Esophagus muscularis mucosa (tissue), 4 donors: ENCODE measurements around the gene AVPR1A. TPM values are rescaled to one million over a fixed set of nuclear protein-coding genes. Genes with fewer than 3 reads are reported as not detected.

Experiments
- DNase-seq: peaks from one replicate; pipeline ENCODE4 v3.0.0-alpha.2; 2017; ENCODE audit errors: extremely low spot score
- H3K27ac ChIP-seq, 4 donors: fragments of 200-600 bp; sonication (generic); replicated peaks in 1 of 4; 1 replicate in 3 of 4; 2 replicates in 1 of 4; pipeline ENCODE4 v1.5.1; 2016 to 2019; ENCODE audit warnings: mild to moderate bottlenecking in 1 of 4
- H3K27me3 ChIP-seq, 4 donors: fragments of 200-600 bp; sonication (generic); one replicate each; pipeline versions ENCODE4 v1.5.1 to v1.6.0; 2016 to 2019
- H3K36me3 ChIP-seq, 4 donors: fragments of 200-600 bp; sonication (generic); one replicate each; pipeline ENCODE4 v1.5.1; 2016 to 2019
- H3K4me1 ChIP-seq, 4 donors: fragments of 200-600 bp; sonication (generic); one replicate each; pipeline ENCODE4 v1.5.1; 2016 to 2019
- H3K4me3 ChIP-seq, 4 donors: fragments of 200-600 bp; sonication (generic); 1 replicate in 2 of 4; 2 replicates in 2 of 4; pipeline ENCODE4 v1.5.1; 2016 to 2019; ENCODE audit warnings: mild to moderate bottlenecking in 4 of 4, moderate library complexity in 1 of 4
- H3K9me3 ChIP-seq, 4 donors: fragments of 200-600 bp; sonication (generic); 1 replicate in 3 of 4; 2 replicates in 1 of 4; pipeline ENCODE4 v1.5.1; 2016 to 2019
- EP300 ChIP-seq: sonication (generic); formaldehyde crosslinking; IDR thresholded peaks from one replicate; pipeline ENCODE4 v1.6.1; 2017; ENCODE audit warnings: antibody characterized with exemption
- POLR2A ChIP-seq: fragments of 450-650 bp; IDR thresholded peaks from one replicate; pipeline ENCODE4 v1.6.1; 2017; ENCODE audit warnings: antibody characterized with exemption, moderate library complexity, mild to moderate bottlenecking, low read depth
- POLR2AphosphoS5 ChIP-seq, 2 donors: sonication (generic); formaldehyde crosslinking; IDR thresholded peaks; one replicate each; pipeline ENCODE4 v1.6.1; 2017; ENCODE audit warnings: antibody characterized with exemption in 2 of 2
- WGBS: methylation state at CpG from one replicate; pipeline ENCODE4 v1.1.5; 2018; 5-methylcytosine and 5-hydroxymethylcytosine counted together
- intact Hi-C: fragments of 100-400 bp; cut with DNase I; formaldehyde crosslinking; loops from one replicate; pipeline ENCODE4 v1.15.1; 2023
- total RNA-seq, 4 donors: library from RNA; depleted of rRNA; stranded (reverse); fragments of >200 nt; gene quantifications; one replicate each; pipeline versions ENCODE4 v1.1.0 to v1.2.1, GENCODE V29; 2016
- TF ChIP-seq, protein P1 (sequence below), 3 experiments: fragments of 200-600 bp in 2 of 3; fragments of 450-650 bp in 1 of 3; sonication (generic) in 2 of 3; IDR thresholded peaks; one replicate each; pipeline ENCODE4 v1.5.1; 2017 to 2019; ENCODE audit warnings: antibody characterized with exemption in 3 of 3, mild to moderate bottlenecking in 2 of 3, moderate library complexity in 1 of 3

Gene AVPR1A
- total RNA-seq, 4 donors from 2014 or later = 1.2 to 12.9 (median 8.0) TPM

DNA sequence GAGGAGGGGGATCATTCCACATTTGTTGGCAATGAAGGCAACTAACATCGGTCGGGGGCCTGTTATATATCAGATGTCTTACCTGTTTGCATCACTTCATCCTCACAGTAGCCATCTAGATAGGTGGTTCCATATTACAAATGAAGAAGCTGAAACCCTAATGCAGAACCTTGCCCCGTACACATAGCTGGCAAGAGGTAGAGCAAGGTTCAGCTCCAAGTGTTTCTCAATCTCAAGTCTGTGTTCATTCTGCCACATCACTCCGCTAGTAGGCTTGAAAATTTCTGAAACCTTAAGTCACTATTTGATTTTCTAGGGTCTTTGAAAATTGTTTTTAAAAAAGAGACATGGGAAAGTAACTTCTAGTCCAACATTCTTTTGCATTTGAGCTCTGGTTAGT lies 17.0 kb downstream of the AVPR1A start:
- Histone ChIP-seq H3K4me3 (no peak overlapping the region), H3K27me3 (no peaks in the 10 kb centered on the region), H3K27ac (no peak overlapping the region), H3K9me3 (no peaks in the 10 kb centered on the region), H3K4me1 (no peaks in the 10 kb centered on the region), H3K36me3 (no peaks in the 10 kb centered on the region)
- no peak for DNase-seq
- TF ChIP-seq POLR2AphosphoS5 (IDR thresholded peaks at IDR 0.05) = no peak
- TF ChIP-seq, protein P1, sequence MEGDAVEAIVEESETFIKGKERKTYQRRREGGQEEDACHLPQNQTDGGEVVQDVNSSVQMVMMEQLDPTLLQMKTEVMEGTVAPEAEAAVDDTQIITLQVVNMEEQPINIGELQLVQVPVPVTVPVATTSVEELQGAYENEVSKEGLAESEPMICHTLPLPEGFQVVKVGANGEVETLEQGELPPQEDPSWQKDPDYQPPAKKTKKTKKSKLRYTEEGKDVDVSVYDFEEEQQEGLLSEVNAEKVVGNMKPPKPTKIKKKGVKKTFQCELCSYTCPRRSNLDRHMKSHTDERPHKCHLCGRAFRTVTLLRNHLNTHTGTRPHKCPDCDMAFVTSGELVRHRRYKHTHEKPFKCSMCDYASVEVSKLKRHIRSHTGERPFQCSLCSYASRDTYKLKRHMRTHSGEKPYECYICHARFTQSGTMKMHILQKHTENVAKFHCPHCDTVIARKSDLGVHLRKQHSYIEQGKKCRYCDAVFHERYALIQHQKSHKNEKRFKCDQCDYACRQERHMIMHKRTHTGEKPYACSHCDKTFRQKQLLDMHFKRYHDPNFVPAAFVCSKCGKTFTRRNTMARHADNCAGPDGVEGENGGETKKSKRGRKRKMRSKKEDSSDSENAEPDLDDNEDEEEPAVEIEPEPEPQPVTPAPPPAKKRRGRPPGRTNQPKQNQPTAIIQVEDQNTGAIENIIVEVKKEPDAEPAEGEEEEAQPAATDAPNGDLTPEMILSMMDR (IDR thresholded peaks at IDR 0.05) = no peak
- no peak for TF ChIP-seq EP300
- no peak for TF ChIP-seq POLR2A
- 81% methylated on average over 4 of the region's 4 CpGs for WGBS
- intact Hi-C loops = no loop called here

DNA sequence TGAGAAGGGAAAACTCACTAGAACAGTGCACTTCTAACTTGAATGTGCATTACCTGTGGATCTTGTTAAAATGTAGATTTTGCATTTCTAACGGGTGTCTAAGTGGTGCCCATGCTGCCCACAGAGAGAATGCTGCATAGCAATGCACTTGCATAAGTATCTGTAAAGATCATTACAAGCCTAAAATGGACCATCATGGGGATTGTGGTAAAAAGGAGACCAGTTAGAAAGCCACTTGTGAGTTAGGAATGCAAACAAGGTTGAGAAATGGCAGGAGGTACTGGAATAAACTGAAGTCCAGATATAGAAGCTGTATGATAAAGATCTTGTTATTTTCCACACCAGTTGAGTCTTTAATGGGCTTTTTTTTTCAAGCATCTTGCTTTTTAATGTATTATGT lies 18.8 kb downstream of the AVPR1A start:
- TF ChIP-seq POLR2A (no peak), EP300 (no peak), POLR2AphosphoS5 (IDR thresholded peaks at IDR 0.05) (no peak)
- TF ChIP-seq, protein P1 (IDR thresholded peaks at IDR 0.05) = no peak
- H3K27me3 ChIP-seq = no peaks in the 10 kb centered on the region
- H3K36me3 ChIP-seq = no peaks in the 10 kb centered on the region
- no peaks in the 10 kb centered on the region for H3K4me1 ChIP-seq
- intact Hi-C loops = no loop called here
- H3K27ac ChIP-seq = no peak overlapping the region
- H3K4me3 ChIP-seq = no peak overlapping the region
- no peak for DNase-seq
- 50% methylated on average over 1 of the region's 1 CpG for WGBS
- no peaks in the 10 kb centered on the region for H3K9me3 ChIP-seq

DNA sequence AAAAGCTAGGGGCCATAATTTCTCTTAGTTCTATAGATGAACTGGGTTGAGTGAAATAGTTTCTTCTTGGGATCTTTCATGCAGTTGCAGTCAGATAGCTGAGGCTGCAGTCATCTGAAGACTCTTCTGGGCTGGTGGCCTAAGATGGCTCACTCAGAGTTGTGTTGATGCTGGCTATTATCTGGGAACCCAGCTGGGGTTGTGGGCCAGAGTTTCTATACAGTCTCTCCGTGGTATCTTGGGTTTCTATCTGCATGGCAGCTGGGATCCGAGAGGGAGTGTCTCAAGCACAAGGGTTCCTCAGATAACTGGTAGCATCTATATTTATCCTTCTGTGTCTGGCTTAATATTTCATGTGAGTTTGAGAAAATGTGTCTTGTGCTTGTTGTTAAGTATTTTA lies 21.1 kb downstream of the AVPR1A start:
- no peaks in the 10 kb centered on the region for H3K9me3 ChIP-seq
- H3K36me3 ChIP-seq = no peaks in the 10 kb centered on the region
- TF ChIP-seq EP300 (no peak), POLR2A (no peak), POLR2AphosphoS5 (IDR thresholded peaks at IDR 0.05) (no peak)
- TF ChIP-seq, protein P1 (IDR thresholded peaks at IDR 0.05) = no peak
- H3K4me1 ChIP-seq = no peaks in the 10 kb centered on the region
- no peak overlapping the region for H3K27ac ChIP-seq
- no peak for DNase-seq
- H3K27me3 ChIP-seq = no peaks in the 10 kb centered on the region
- WGBS = 71% methylated on average over 2 of the region's 2 CpGs
- intact Hi-C loops = no loop called here
- H3K4me3 ChIP-seq = no peak overlapping the region

DNA sequence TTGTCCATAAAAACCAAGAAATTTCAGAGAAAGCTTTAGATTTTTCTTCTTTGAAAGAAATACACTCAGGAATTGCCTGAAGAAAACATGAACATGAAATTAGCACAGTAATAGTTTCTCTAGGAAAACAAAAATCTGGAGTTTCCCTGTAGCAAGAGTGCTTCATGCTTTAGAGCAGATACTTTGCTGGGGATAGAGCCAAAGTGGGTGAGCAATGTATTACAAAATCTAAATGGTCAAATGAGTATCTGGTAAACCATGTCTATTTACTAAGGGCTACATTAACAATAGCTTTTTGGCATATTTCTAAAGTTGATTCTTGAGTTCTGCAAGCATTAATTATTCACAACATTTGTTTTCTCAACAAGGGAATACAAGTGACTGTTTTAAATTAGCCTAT lies 26.2 kb downstream of the AVPR1A start:
- no peak overlapping the region for H3K4me3 ChIP-seq
- no peaks in the 10 kb centered on the region for H3K36me3 ChIP-seq
- intact Hi-C loops = no loop called here
- no peaks in the 10 kb centered on the region for H3K9me3 ChIP-seq
- peaks cover 0 to 6% (median 0%) of the 10 kb centered on the region in 4 donors for H3K27me3 ChIP-seq
- no peak overlapping the region for H3K27ac ChIP-seq
- H3K4me1 ChIP-seq = no peaks in the 10 kb centered on the region
- TF ChIP-seq, protein P1 (IDR thresholded peaks at IDR 0.05) = no peak
- no peak for TF ChIP-seq POLR2A
- TF ChIP-seq EP300 = no peak
- TF ChIP-seq POLR2AphosphoS5 (IDR thresholded peaks at IDR 0.05) = no peak
- no peak for DNase-seq

DNA sequence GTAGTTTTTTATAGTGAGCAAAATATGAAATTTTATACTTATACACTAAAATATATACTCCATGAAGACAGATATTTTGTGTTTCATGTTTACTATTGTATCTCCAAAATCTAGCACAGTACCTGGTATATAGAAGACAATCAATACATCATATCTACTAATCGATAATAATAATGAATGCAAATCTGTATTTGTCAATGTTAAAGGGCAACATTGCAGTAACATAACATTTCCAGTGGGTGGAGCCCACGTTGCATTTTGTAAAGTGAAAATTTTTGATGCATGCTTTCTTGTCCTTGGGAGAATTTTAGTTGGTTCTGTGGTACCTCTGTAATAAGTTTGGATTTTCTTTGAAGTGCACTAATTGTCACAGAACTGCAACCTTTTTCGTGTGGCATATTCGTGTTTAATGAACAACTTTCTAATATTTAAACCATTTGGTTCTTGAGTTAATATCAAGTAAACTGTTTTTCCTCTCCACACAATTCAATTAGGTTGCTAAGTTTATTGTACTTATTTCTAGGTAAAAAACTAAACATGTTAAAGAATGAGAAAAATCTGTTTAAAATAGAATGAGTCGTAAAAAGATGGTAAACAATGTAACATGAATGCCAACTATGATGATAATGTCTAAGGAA lies 47.4 kb downstream of the AVPR1A start:
- no peak for TF ChIP-seq POLR2A
- TF ChIP-seq, protein P1 (IDR thresholded peaks at IDR 0.05) = peak; percentile 34 to 68 (median 58)
- TF ChIP-seq POLR2AphosphoS5 (IDR thresholded peaks at IDR 0.05) = no peak
- intact Hi-C loops = no loop called here
- H3K27ac ChIP-seq = no peak overlapping the region
- no peaks in the 10 kb centered on the region for H3K9me3 ChIP-seq
- no peaks in the 10 kb centered on the region for H3K4me1 ChIP-seq
- no peaks in the 10 kb centered on the region for H3K27me3 ChIP-seq
- no peak overlapping the region for H3K4me3 ChIP-seq
- 13% methylated on average over 5 of the region's 5 CpGs for WGBS
- no peaks in the 10 kb centered on the region for H3K36me3 ChIP-seq
- no peak for DNase-seq
